D721Med (cell line): ENCODE data around the gene PRL.

Source experiments
- DNase-seq: peaks from one replicate; pipeline ENCODE4 v3.0.0; 2011; ENCODE audit warnings: low spot score; ENCODE audit not compliant: insufficient read length
- FAIRE-seq: peaks from 2 replicates; lab custom pipeline; 2011; peaks lifted over from hg19 to GRCh38; lab: Jason Lieb, UNC
- CTCF ChIP-seq: IDR thresholded peaks from 2 replicates; pipeline ENCODE4 v1.5.1; 2012; ENCODE audit warnings: mild to moderate bottlenecking, control low read depth; ENCODE audit not compliant: insufficient read depth; ENCODE audit errors: missing control alignments

PRL gene

GRCh38 chr6:22279427-22279826 lies 17.4 kb downstream of the PRL start:
- TF ChIP-seq CTCF, result no peak
- DNase-seq (no peak), FAIRE-seq (no peak)

DNA sequence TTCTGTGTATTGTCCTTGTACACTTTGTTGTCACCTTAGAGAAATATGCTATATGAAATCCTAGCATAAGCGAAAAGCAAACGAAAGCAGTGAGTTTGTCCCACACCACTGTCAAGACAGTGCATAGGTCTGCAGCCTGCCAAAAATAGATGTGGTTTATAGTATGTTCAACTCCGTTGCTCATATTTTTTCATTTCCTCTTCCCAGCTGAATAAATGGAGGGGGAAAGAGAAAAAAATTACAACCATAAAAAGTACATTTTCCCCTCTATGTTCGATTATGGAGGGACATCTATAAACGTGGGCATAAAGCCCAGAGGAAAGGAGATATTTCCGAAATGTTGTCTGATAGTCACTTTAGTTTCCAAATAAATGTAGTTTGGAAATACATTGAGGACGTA lies 25.8 kb downstream of the PRL start:
- FAIRE-seq, result no peak
- TF ChIP-seq CTCF, result no peak

DNA sequence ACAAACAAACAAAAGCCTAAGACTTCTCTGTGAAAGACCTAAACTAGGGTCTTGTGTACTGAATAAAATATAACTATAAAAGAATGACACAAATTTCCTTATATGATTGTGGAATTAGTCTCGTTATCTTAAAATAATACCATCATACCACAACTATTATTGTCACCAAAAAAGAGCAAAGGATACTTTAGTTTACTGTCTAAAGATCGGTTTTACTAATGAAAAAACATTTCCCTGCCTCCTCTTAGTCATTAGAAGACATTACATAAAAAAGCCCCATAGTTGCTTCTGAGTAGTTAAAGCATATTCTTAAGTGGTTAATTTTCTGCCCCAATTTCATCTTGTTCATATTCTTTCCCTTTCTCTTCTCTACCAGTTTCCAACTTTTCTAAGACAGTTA lies 33.1 kb downstream of the PRL start:
- FAIRE-seq (peak; percentile 25), DNase-seq (no peak)
- TF ChIP-seq CTCF, result no peak

More for the DNA sequence above, 25.8 kb downstream of the PRL start:
- DNase-seq, result no peak

GRCh38 chr6:22254886-22255285 lies 42.0 kb downstream of the PRL start:
- DNase-seq, result no peak
- TF ChIP-seq CTCF, result no peak
- no peak for FAIRE-seq

DNA sequence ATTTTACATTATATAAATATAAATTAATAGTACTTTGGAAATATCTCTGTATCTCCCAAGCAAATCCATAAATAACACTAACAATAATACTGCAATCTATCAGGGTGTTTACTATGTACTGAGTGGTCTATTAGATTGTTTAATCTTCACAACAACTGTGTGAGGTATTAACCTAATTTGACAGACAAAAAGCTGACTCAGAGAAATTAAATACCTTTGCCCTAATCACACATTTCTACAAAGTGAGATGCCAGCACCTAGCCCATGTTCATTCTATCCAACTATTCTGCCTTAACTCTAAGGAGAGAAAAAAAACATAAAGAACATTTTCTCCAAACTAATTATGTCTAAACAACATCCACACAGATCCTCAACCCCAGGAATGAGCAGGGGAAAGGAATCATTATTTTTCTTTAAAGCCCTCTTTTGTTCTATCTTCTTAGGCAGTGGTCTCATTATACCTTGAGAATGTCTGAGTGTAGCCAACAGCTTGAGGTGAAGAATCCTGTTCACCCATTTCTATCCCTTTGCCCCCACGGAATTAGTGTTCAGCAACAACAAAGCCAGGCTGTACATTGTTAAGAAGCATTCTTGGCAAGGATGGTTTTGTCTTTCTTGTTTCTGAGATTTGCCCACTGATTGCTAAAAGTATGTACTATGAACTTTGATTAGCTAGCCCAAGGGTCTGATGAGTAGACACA lies 42.7 kb downstream of the PRL start:
- FAIRE-seq, result peak; percentile 51

GRCh38 chr6:22251348-22251747 lies 45.5 kb downstream of the PRL start:
- FAIRE-seq (no peak), DNase-seq (no peak)
- no peak for TF ChIP-seq CTCF

More for the DNA sequence above, 42.7 kb downstream of the PRL start:
- TF ChIP-seq CTCF, result no peak
- DNase-seq, result no peak

GRCh38 chr6:22250486-22250885 lies 46.4 kb downstream of the PRL start:
- DNase-seq (peak; percentile 15), FAIRE-seq (peak; percentile 81)
- no peak for TF ChIP-seq CTCF
